Keratinocyte (primary cell): Measurements from ENCODE around the gene LRRC4C. TPM values are rescaled to one million over a fixed set of nuclear protein-coding genes. Genes with fewer than 3 reads are reported as not detected.

Source experiments
- DNase-seq: peaks from one replicate; pipeline ENCODE4 v3.0.0-alpha.2; 2011; ENCODE audit warnings: low read depth, missing footprints, low spot score
- FAIRE-seq: peaks from 2 replicates; lab custom pipeline; 2011; peaks lifted over from hg19 to GRCh38; lab: Jason Lieb, UNC
- H2AFZ ChIP-seq: 2 replicates; pipeline ENCODE4 v1.6.0; 2012; ENCODE audit warnings: low read length, control low read depth, inconsistent platforms; ENCODE audit not compliant: control insufficient read depth
- H3K27ac ChIP-seq: 2 replicates; pipeline ENCODE4 v1.5.1; 2011; ENCODE audit warnings: low read length; ENCODE audit not compliant: control insufficient read depth, insufficient read depth
- H3K27me3 ChIP-seq: 3 replicates; pipeline ENCODE4 v1.6.0; 2011; ENCODE audit warnings: low read length; ENCODE audit not compliant: control insufficient read depth, insufficient read depth; ENCODE audit errors: extremely low read depth
- H3K36me3 ChIP-seq, 2 experiments: 2 replicates in 1 of 2; 3 replicates in 1 of 2; pipeline ENCODE4 v1.5.1; 2011; ENCODE audit warnings: low read length in 2 of 2, mild to moderate bottlenecking in 1 of 2; ENCODE audit not compliant: control insufficient read depth in 2 of 2, insufficient read depth in 2 of 2; ENCODE audit errors: extremely low read depth in 1 of 2
- H3K4me1 ChIP-seq: 3 replicates; pipeline ENCODE4 v1.5.1; 2011; ENCODE audit warnings: low read length; ENCODE audit not compliant: control insufficient read depth, insufficient read depth; ENCODE audit errors: extremely low read depth
- H3K4me2 ChIP-seq: 3 replicates; pipeline ENCODE4 v1.6.0; 2011; ENCODE audit warnings: low read depth, low read length; ENCODE audit not compliant: control insufficient read depth, insufficient read depth; ENCODE audit errors: extremely low read depth
- H3K4me3 ChIP-seq, 3 experiments: fragments of 200-600 bp in 1 of 3; sonication (generic) in 1 of 3; 2 replicates in 2 of 3; 3 replicates in 1 of 3; pipeline ENCODE4 v1.5.1; 2011 to 2016; ENCODE audit warnings: low read length in 3 of 3, mild to moderate bottlenecking in 3 of 3, control low read depth in 2 of 3, inconsistent platforms in 1 of 3, low read depth in 1 of 3, mixed read lengths in 1 of 3, mixed run types in 1 of 3, moderate library complexity in 1 of 3; ENCODE audit not compliant: control insufficient read depth in 2 of 3, insufficient read depth in 2 of 3; ENCODE audit errors: extremely low read depth in 1 of 3
- H3K79me2 ChIP-seq: 2 replicates; pipeline ENCODE4 v1.6.0; 2012; ENCODE audit warnings: low read length; ENCODE audit not compliant: control insufficient read depth, insufficient read depth
- H3K9ac ChIP-seq: 3 replicates; pipeline ENCODE4 v1.6.0; 2011; ENCODE audit warnings: low read length; ENCODE audit not compliant: control insufficient read depth, insufficient read depth; ENCODE audit errors: extremely low read depth
- H3K9me1 ChIP-seq: 3 replicates; pipeline ENCODE4 v1.6.0; 2011; ENCODE audit warnings: low read length; ENCODE audit not compliant: control insufficient read depth, insufficient read depth; ENCODE audit errors: extremely low read depth
- H3K9me3 ChIP-seq: 2 replicates; pipeline ENCODE4 v1.5.1; 2012; ENCODE audit warnings: low read depth, low read length; ENCODE audit not compliant: control insufficient read depth
- H4K20me1 ChIP-seq: 3 replicates; pipeline ENCODE4 v1.6.0; 2011; ENCODE audit warnings: low read length; ENCODE audit not compliant: control insufficient read depth, insufficient read depth; ENCODE audit errors: extremely low read depth
- CTCF ChIP-seq, 3 experiments: IDR thresholded peaks in 1 of 3; conservative IDR thresholded peaks in 1 of 3; optimal IDR thresholded peaks in 1 of 3; 2 replicates in 2 of 3; 3 replicates in 1 of 3; pipeline versions ENCODE3 to v1.5.1; 2011; ENCODE audit warnings: low read length in 3 of 3, mild to moderate bottlenecking in 3 of 3, moderate library complexity in 2 of 3, control low read depth in 1 of 3, inconsistent platforms in 1 of 3; ENCODE audit not compliant: insufficient read depth in 2 of 3; ENCODE audit errors: extremely low read depth in 1 of 3
- EZH2 ChIP-seq: IDR thresholded peaks from one replicate; pipeline ENCODE4 v1.6.1; 2012; ENCODE audit warnings: inconsistent platforms, mild to moderate bottlenecking, low read length, moderate library complexity
- dilution Hi-C: fragments of 300-500 bp; cut with MboI; formaldehyde crosslinking; loops from one replicate; pipeline ENCODE4 v1.7.0; 2020; ENCODE audit warnings: low sequenced_read_pairs; ENCODE audit not compliant: extremely low pct_ligation_motif_present
- polyA plus RNA-seq, 5 experiments: library from polyadenylated mRNA; depleted of rRNA in 3 of 5; stranded (reverse) in 3 of 5; stranded (forward) in 1 of 5; unstranded in 1 of 5; fragments of >200 nt; gene quantifications; 1 replicate in 1 of 5; 2 replicates in 3 of 5; 3 replicates in 1 of 5; pipeline versions ENCODE4 v1.2.1 to v1.2.3, GENCODE V29; 2011 to 2012; ENCODE audit warnings: missing spikeins in 2 of 5, low read depth in 1 of 5, low replicate concordance in 1 of 5

The LRRC4C gene
- polyA plus RNA-seq, 1 donor (not counting 4 experiments of a cell fraction or from before 2014, with no cell fraction given), result not detected

GRCh38 chr11:40140560-40140959 is 1318.9 kb downstream of the LRRC4C start:
- no peaks in the 10 kb centered on the region for H3K27me3 ChIP-seq
- H3K9me3 ChIP-seq, result peaks cover 2% of the 10 kb centered on the region
- H3K4me3 ChIP-seq, result no peak overlapping the region
- H4K20me1 ChIP-seq, result no peaks in the 10 kb centered on the region
- dilution Hi-C loops, result no loop called here
- H3K9ac ChIP-seq, result no peak overlapping the region
- DNase-seq (no peak), FAIRE-seq (no peak)
- H3K4me1 ChIP-seq, result no peaks in the 10 kb centered on the region
- H3K4me2 ChIP-seq, result no peak overlapping the region
- no peak overlapping the region for H3K27ac ChIP-seq
- no peaks in the 10 kb centered on the region for H3K9me1 ChIP-seq
- H3K79me2 ChIP-seq, result no peaks in the 10 kb centered on the region
- H3K36me3 ChIP-seq, result no peaks in the 10 kb centered on the region
- no peak overlapping the region for H2AFZ ChIP-seq
- TF ChIP-seq CTCF (optimal IDR thresholded peaks at IDR 0.05 in 1 of 3, IDR thresholded peaks at IDR 0.05 in 1 of 3, conservative IDR thresholded peaks at IDR 0.05 in 1 of 3; ENCODE audit: extremely low read depth in 1 of 3, insufficient read depth in 2 of 3, low read length in 3 of 3) (no peak), EZH2 (no peak)

- TF ChIP-seq CTCF (optimal IDR thresholded peaks at IDR 0.05 in 1 of 3, IDR thresholded peaks at IDR 0.05 in 1 of 3, conservative IDR thresholded peaks at IDR 0.05 in 1 of 3; ENCODE audit: extremely low read depth in 1 of 3, insufficient read depth in 2 of 3, low read length in 3 of 3), result no peak
- TF ChIP-seq EZH2, result no peak
- no peaks in the 10 kb centered on the region for H3K36me3 ChIP-seq
- no peak overlapping the region for H3K4me2 ChIP-seq
- dilution Hi-C loops, result no loop called here
- no peaks in the 10 kb centered on the region for H3K9me3 ChIP-seq
- H3K27ac ChIP-seq, result no peak overlapping the region
- H3K27me3 ChIP-seq, result no peaks in the 10 kb centered on the region
- no peaks in the 10 kb centered on the region for H3K4me1 ChIP-seq
- no peak overlapping the region for H3K9ac ChIP-seq
- H4K20me1 ChIP-seq, result no peaks in the 10 kb centered on the region
- H2AFZ ChIP-seq, result no peak overlapping the region
- H3K9me1 ChIP-seq, result no peaks in the 10 kb centered on the region
- DNase-seq (no peak), FAIRE-seq (no peak)
- H3K79me2 ChIP-seq, result no peaks in the 10 kb centered on the region
- no peak overlapping the region for H3K4me3 ChIP-seq
Measured at GRCh38 chr11:40139536-40139935, 1319.9 kb downstream of the LRRC4C start.
